IPS-11a (cell line): Measurements from ENCODE around the gene FGF2.
A peak's percentile ranks its signal among the peaks of the same experiment; 100 is the strongest.
"Not testable (repeated sequence)": the region's sequence is repeated elsewhere in the genome, so short reads cannot be mapped to it uniquely, and the experiment has no call there.

Experiments
- H3K4me3 ChIP-seq: one replicate; pipeline ENCODE4 v1.5.1; 2013; ENCODE audit warnings: low read depth, low read length, control low read depth

FGF2 gene

DNA sequence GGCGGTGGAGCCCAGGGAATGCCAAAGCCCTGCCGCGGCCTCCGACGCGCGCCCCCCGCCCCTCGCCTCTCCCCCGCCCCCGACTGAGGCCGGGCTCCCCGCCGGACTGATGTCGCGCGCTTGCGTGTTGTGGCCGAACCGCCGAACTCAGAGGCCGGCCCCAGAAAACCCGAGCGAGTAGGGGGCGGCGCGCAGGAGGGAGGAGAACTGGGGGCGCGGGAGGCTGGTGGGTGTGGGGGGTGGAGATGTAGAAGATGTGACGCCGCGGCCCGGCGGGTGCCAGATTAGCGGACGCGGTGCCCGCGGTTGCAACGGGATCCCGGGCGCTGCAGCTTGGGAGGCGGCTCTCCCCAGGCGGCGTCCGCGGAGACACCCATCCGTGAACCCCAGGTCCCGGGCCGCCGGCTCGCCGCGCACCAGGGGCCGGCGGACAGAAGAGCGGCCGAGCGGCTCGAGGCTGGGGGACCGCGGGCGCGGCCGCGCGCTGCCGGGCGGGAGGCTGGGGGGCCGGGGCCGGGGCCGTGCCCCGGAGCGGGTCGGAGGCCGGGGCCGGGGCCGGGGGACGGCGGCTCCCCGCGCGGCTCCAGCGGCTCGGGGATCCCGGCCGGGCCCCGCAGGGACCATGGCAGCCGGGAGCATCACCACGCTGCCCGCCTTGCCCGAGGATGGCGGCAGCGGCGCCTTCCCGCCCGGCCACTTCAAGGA is at the start of gene FGF2:
Gene FGF2 (plus strand): TSS at position 279 of the 705 bp plus-strand sequence. CDS start 344 bp downstream, at position 623.
- H3K4me3 ChIP-seq = peak within 1 kb of the TSS; percentile 81

GRCh38 chr4:122776916-122777315 is 49.7 kb upstream of the FGF2 start:
- no peak overlapping the region for H3K4me3 ChIP-seq

GRCh38 chr4:122777846-122778673 is 48.6 kb upstream of the FGF2 start:
- no peak overlapping the region for H3K4me3 ChIP-seq

- no peak overlapping the region for H3K4me3 ChIP-seq
Observed at GRCh38 chr4:122781486-122781885, 45.1 kb upstream of the FGF2 start.

DNA sequence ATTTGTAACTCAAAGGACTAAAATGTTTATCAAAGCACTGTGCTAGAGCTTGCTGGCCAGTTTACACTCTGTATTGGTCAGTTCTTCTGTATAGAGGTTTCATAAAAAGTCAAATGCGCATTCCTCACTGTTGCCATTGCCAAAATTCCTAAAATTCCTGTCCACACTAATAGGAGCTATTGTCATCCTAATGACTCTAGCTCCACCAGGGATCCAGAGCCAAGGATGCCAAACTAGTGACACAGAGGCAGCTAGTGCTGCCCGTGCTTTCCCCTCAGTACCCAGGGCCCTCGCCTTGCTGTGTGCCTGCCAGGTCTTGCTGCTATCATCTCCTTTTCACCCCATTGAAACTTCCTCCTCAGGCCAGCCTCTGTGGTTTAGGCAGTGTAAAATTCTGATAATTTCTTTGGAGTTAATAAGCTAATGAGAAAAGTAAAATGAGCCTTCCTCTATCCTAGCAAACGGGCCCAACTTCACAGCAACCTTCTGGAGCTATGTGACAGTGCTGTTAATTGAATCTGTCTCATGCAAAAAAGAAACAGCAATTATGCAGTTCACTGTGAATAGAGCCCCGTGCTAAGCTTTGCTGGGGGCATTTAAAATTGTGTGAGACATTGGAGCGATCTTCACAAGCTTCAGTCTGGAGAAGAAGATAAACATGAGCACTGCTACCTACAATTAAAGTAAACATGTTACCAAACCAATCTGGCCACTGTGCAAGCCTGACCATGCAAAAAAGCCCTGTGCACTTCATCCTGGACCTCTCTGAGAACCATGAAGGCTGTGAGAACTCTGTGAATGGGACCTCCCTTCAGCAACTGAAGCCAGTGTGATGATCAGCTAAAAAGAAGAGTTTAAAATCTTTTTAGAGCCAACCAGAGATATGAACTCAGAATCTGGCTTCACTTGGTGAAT is 43.1 kb upstream of the FGF2 start:
- H3K4me3 ChIP-seq = no peak overlapping the region

- H3K4me3 ChIP-seq = no peak overlapping the region
Observed at GRCh38 chr4:122784261-122784660, 42.4 kb upstream of the FGF2 start.

DNA sequence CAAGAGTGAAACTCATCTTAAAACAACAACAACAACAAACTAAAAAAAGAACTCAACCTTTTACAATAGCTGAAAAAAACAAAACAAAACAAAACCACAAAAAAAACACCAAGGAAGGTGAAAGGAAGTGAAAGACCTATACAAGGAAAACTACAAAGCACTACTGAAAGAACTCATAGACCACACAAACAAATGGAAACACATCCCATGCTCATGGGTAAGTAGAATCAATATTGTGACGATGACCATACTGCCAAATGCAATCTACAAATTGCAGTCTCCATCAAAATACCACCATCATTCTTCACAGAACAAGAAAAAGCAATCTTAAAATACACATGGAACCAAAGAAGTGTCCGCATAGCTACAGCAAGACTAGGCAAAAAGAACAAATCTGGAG is 41.5 kb upstream of the FGF2 start:
- no peak overlapping the region for H3K4me3 ChIP-seq

DNA sequence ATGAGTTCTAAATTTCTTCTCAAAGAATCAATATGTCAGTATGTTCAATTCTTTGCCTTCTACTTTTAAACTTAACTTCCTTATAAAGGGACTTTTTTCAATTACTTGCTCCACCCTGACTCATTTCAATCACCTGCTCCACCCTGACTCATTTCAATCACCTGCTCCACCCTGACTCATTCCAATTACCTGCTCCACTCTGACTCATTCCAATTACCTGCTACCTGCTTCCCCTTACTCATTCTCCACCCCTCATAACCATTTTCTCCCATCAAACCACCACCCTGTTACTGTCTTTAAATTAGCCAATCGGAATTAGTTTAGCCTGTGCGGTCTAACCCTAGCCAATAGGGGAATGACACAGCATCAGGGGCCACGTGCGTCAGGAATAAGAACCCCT is 40.3 kb upstream of the FGF2 start:
- H3K4me3 ChIP-seq = not testable (repeated sequence)

GRCh38 chr4:122786920-122787319 is 39.7 kb upstream of the FGF2 start:
- H3K4me3 ChIP-seq = not testable (repeated sequence)

DNA sequence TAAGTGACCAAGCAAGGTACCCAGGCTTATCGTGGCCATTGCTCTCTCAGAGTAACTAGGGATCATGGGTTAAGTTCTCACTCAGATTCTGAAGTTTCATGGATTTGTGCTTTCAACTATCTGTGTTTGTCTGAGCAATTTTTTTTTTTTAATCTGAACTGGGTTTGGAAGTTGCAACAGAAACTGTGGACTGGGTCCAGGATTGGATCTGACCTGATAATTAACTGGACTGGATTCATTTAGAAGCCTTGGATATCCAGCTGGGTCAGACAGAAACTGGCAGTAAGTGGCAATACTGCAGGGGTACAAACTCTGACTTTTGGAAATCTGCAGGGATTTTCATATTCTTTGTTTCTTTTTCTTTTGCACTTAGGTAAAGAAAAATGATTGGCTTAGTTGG is 38.7 kb upstream of the FGF2 start:
- H3K4me3 ChIP-seq = no peak overlapping the region

- no peak overlapping the region for H3K4me3 ChIP-seq
Observed at GRCh38 chr4:122788935-122789334, 37.7 kb upstream of the FGF2 start.

GRCh38 chr4:122793811-122794210 is 32.8 kb upstream of the FGF2 start:
- H3K4me3 ChIP-seq = no peak overlapping the region

DNA sequence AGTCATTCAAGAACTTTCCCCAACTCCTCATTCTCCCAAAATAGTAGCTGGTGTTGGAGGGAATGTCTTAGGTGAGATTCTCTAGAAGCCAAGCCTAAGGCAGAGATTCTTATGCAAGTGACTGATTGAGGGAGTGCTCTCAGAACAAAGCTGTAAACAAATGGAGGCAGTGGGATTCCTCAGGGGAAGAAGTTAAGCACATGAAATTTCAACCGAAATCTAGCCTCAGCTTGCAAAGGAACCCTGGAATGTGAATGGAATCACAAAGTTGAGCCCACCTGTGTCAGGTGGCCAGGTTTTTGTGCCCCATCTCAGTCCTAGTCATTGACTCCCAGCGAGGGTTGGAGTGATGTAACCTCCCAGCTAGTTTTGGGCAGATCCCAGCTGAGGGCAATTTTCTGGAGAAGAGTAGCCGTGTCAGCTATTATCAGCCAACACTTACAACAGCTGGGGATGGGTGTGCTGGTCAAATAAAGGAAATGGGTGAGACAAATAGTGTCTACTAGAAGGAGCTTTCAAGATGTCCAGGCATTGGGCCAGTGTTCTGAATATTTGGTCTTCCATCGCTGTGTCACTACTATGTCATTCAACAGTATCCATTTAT is 29.7 kb upstream of the FGF2 start:
- H3K4me3 ChIP-seq = no peak overlapping the region

DNA sequence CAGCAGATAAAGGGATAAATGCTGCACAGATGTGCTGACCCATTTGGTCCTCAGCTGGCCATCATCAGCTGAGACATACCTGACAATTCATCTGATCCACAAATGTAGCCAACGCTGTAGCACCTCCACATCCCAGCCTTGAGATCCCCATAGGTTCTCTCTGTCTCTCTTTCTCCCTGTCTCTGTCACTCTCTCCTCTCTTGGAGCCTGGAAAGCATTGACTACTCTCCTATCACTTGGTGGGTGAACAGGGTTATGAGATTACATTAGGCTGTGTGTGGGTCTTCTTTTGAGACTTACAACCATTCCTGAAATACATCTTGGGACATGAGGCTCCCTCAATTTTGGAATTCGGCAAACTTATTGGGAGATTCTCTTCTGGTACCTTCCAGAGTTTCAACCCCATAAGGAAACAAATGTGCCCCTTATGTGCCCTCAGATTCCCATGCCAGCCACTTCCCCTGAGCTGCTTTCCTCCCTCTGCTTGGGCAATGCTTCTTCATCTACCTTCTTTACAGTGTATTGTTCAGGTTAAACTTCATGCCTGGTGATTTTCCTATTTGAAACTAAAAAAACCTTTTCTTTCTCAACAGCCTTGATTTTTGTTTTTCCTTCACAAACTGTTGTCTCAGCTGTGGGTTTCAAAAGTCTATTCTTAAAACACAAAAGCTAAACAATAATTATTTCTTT is 29.1 kb upstream of the FGF2 start:
- no peak overlapping the region for H3K4me3 ChIP-seq

DNA sequence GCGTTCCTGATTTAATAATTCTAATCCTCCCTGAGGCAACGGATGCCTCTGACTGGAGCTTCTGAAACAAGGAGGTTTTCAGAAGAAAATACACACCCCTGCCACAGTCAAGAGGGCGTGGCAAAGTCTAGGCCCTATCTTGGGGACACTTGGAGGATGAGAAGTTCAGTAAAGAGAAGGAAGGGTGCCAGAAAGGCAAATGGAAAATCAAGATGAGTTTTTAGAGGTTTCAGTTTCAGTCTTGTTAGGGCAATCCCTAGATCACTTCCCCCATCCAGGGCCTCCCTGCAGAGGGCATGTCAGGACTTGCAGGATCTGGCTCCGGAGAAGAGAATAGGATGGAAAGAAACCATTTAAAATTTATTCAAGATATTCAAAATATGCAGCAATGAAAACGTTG is 28.5 kb upstream of the FGF2 start:
- H3K4me3 ChIP-seq = no peak overlapping the region

DNA sequence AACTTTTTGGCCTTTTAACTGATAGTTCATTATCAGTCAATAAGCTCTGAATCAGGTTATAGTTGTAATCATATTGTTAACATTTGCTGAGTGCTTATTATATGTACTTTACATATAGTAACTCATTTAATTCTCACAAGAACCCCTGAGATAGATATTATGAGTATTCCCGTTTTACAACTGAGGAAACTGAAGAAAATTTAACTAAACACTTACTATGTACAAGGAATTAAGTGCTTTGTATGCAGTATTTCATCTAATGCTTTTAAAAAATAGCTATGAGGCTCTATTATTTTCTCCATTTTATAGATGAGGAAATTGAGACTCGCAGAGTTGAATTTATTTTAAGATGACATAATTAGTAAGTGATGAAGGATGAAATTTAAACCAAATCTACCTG is 27.7 kb upstream of the FGF2 start:
- H3K4me3 ChIP-seq = no peak overlapping the region

DNA sequence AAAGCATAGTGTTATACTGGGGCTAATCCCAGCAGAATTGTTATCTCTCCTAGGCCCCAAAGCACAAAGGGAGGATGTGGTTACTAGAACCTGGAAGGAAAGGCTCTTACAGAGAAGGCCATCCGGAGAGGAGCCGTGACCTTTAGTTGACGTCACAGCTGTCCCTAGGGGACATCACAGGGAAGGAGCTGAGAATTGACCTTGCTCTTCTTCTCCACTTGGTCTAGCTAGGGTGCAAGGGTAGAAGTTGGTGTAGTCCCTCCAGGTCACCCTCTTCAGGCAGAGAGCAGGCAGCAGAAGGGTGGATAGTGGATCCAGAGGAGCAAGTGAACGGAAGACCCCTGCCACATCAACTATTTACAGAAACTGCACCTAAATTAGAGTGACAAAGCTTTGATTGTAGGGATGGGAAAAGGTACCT is 22.8 kb upstream of the FGF2 start:
- H3K4me3 ChIP-seq = no peak overlapping the region

- no peak overlapping the region for H3K4me3 ChIP-seq
Observed at GRCh38 chr4:122806981-122807679, 19.5 kb upstream of the FGF2 start.

GRCh38 chr4:122810669-122811068 is 16.0 kb upstream of the FGF2 start:
- no peak overlapping the region for H3K4me3 ChIP-seq

DNA sequence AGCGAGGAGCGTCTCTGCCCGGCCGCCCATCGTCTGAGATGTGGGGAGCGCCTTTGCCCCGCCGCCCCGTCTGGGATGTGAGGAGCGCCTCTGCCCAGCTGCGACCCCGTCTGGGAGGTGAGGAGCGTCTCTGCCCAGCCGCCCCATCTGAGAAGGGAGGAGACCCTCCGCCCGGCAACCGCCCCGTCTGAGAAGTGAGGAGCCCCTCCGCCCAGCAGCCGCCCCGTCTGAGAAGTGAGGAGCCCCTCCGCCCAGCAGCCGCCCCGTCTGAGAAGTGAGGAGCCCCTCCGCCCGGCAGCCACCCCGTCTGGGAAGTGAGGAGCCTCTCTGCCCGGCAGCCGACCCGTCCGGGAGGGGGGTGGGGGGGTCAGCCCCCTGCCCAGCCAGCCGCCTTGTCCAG is 14.8 kb upstream of the FGF2 start:
- not testable (repeated sequence) for H3K4me3 ChIP-seq
